ENCODE data around the gene GAL3ST2.

The GAL3ST2 gene

GRCh38 chr2:241851325-241852115 lies 74.9 kb downstream of the GAL3ST2 start:
- no peak for DNase-seq (ENCODE audit: low read depth)
- TF ChIP-seq CTCF (conservative IDR thresholded peaks at IDR 0.05; ENCODE audit: control insufficient read depth, insufficient read depth, low read depth, low read length): no peak
- H3K4me3 ChIP-seq (ENCODE audit: control insufficient read depth, low read depth, low read length): no peak overlapping the region

- TF ChIP-seq CTCF (conservative IDR thresholded peaks at IDR 0.05; ENCODE audit: control insufficient read depth, insufficient read depth, low read depth, low read length): no peak
- no peak for DNase-seq (ENCODE audit: low read depth)
- H3K4me3 ChIP-seq (ENCODE audit: control insufficient read depth, low read depth, low read length): no peak overlapping the region
Measured at GRCh38 chr2:241852116-241852980, 75.7 kb downstream of the GAL3ST2 start.

GRCh38 chr2:241852981-241853631 lies 76.5 kb downstream of the GAL3ST2 start:
- no peak for TF ChIP-seq CTCF (conservative IDR thresholded peaks at IDR 0.05; ENCODE audit: control insufficient read depth, insufficient read depth, low read depth, low read length)
- H3K4me3 ChIP-seq (ENCODE audit: control insufficient read depth, low read depth, low read length): no peak overlapping the region
- no peak for DNase-seq (ENCODE audit: low read depth)
